Liver (tissue), 9 donors: ENCODE results near the gene WNK2. TPM values are rescaled to one million over a fixed set of nuclear protein-coding genes. Genes with fewer than 3 reads are reported as not detected.

ENCODE experiments used
- DNase-seq: peaks from one replicate; pipeline ENCODE4 v3.0.0-alpha.2; 2017; ENCODE audit warnings: low spot score
- H3K27ac ChIP-seq, 2 donors: one replicate each; pipeline ENCODE4 v1.7.0; 2013; ENCODE audit warnings: inconsistent platforms in 2 of 2, low read length in 2 of 2, control low read depth in 1 of 2, low read depth in 1 of 2, mild to moderate bottlenecking in 1 of 2
- H3K27me3 ChIP-seq, 4 donors: one replicate each; pipeline versions ENCODE4 v1.6.1 to v1.7.0; 2013; ENCODE audit warnings: low read length in 3 of 4, inconsistent platforms in 1 of 4, mild to moderate bottlenecking in 1 of 4, moderate library complexity in 1 of 4; ENCODE audit not compliant: control insufficient read depth in 4 of 4, insufficient read depth in 4 of 4
- H3K36me3 ChIP-seq, 4 donors: one replicate each; pipeline versions ENCODE4 v1.6.1 to v1.7.0; 2013; ENCODE audit warnings: low read length in 3 of 4, mild to moderate bottlenecking in 3 of 4, low read depth in 1 of 4, moderate library complexity in 1 of 4; ENCODE audit not compliant: control insufficient read depth in 4 of 4, insufficient read depth in 3 of 4
- H3K4me1 ChIP-seq, 4 donors: one replicate each; pipeline versions ENCODE4 v1.6.1 to v1.7.0; 2013; ENCODE audit warnings: low read length in 3 of 4, mild to moderate bottlenecking in 3 of 4, moderate library complexity in 1 of 4; ENCODE audit not compliant: control insufficient read depth in 4 of 4, insufficient read depth in 4 of 4
- H3K4me3 ChIP-seq, 3 donors: one replicate each; pipeline versions ENCODE4 v1.6.1 to v1.7.0; 2013; ENCODE audit warnings: low read length in 3 of 3, control low read depth in 1 of 3, low read depth in 1 of 3, mild to moderate bottlenecking in 1 of 3
- H3K9ac ChIP-seq, 2 donors: one replicate each; pipeline ENCODE4 v1.7.0; 2013; ENCODE audit warnings: low read length in 2 of 2, mild to moderate bottlenecking in 2 of 2, moderate library complexity in 2 of 2, control low read depth in 1 of 2, low read depth in 1 of 2
- H3K9me3 ChIP-seq, 4 donors: one replicate each; pipeline versions ENCODE4 v1.6.1 to v1.7.0; 2013; ENCODE audit warnings: low read length in 3 of 4; ENCODE audit not compliant: control insufficient read depth in 4 of 4
- ATF3 ChIP-seq: IDR thresholded peaks from 2 replicates; pipeline ENCODE4 v1.6.1; 2016; ENCODE audit warnings: antibody characterized with exemption
- CTCF ChIP-seq: fragments of 150-350 bp; IDR thresholded peaks from 2 replicates; pipeline ENCODE4 v1.5.1; 2017; ENCODE audit warnings: improper control_type of control experiment, low read depth, low read length; ENCODE audit not compliant: missing input control
- EGR1 ChIP-seq, 2 donors: IDR thresholded peaks; 2 replicates each; pipeline ENCODE4 v1.6.1; 2016 to 2018; ENCODE audit warnings: antibody characterized with exemption in 2 of 2, low read depth in 2 of 2
- FOXA1 ChIP-seq: IDR thresholded peaks from 2 replicates; pipeline ENCODE4 v1.6.1; 2016; ENCODE audit warnings: antibody characterized with exemption
- FOXA2 ChIP-seq: IDR thresholded peaks from 2 replicates; pipeline ENCODE4 v1.6.1; 2016; ENCODE audit warnings: antibody characterized with exemption
- GABPA ChIP-seq, 2 donors: IDR thresholded peaks in 1 of 2; conservative IDR thresholded peaks in 1 of 2; 2 replicates each; pipeline ENCODE4 v1.6.1; 2016; ENCODE audit warnings: antibody characterized with exemption in 2 of 2, mild to moderate bottlenecking in 1 of 2, moderate library complexity in 1 of 2
- HNF4A ChIP-seq, 2 donors: conservative IDR thresholded peaks; 2 replicates each; pipeline ENCODE4 v1.6.1; 2016; ENCODE audit warnings: antibody characterized with exemption in 2 of 2, mild to moderate bottlenecking in 2 of 2
- HNF4G ChIP-seq: IDR thresholded peaks from 2 replicates; pipeline ENCODE4 v1.6.1; 2016; ENCODE audit warnings: antibody characterized with exemption
- JUND ChIP-seq, 2 donors: IDR thresholded peaks; 2 replicates each; pipeline ENCODE4 v1.6.1; 2016; ENCODE audit warnings: antibody characterized with exemption in 2 of 2
- MAX ChIP-seq: IDR thresholded peaks from 2 replicates; pipeline ENCODE4 v1.6.1; 2016; ENCODE audit warnings: antibody characterized with exemption
- NR2F2 ChIP-seq: IDR thresholded peaks from 2 replicates; pipeline ENCODE4 v1.6.1; 2016; ENCODE audit warnings: antibody characterized with exemption
- RAD21 ChIP-seq, 2 donors: IDR thresholded peaks; 2 replicates each; pipeline ENCODE4 v1.6.1; 2016; ENCODE audit warnings: antibody characterized with exemption in 2 of 2, mild to moderate bottlenecking in 2 of 2
- REST ChIP-seq: IDR thresholded peaks from 2 replicates; pipeline ENCODE4 v1.6.1; 2016; ENCODE audit warnings: antibody characterized with exemption, mild to moderate bottlenecking
- RXRA ChIP-seq, 2 donors: IDR thresholded peaks; 2 replicates each; pipeline ENCODE4 v1.6.1; 2017 to 2018; ENCODE audit warnings: antibody characterized with exemption in 2 of 2, mild to moderate bottlenecking in 1 of 2
- SP1 ChIP-seq: IDR thresholded peaks from 2 replicates; pipeline ENCODE4 v1.6.1; 2018; ENCODE audit warnings: antibody characterized with exemption, mild to moderate bottlenecking
- TAF1 ChIP-seq: conservative IDR thresholded peaks from 2 replicates; pipeline ENCODE4 v1.6.1; 2016; ENCODE audit warnings: antibody characterized with exemption, mild to moderate bottlenecking
- YY1 ChIP-seq: IDR thresholded peaks from 2 replicates; pipeline ENCODE4 v1.6.1; 2016; ENCODE audit warnings: antibody characterized with exemption, mild to moderate bottlenecking
- ZBTB33 ChIP-seq: IDR thresholded peaks from 2 replicates; pipeline ENCODE4 v1.6.1; 2016; ENCODE audit warnings: antibody characterized with exemption
- WGBS: extraction: QIAGEN DNeasy Blood & Tissue Kit; methylation state at CpG from one replicate; pipeline ENCODE4 v1.1.7; 2013; 5-methylcytosine and 5-hydroxymethylcytosine counted together
- polyA plus RNA-seq, 2 donors: library from polyadenylated mRNA; stranded (reverse) in 1 of 2; unstranded in 1 of 2; fragments of 200-250 nt in 1 of 2; fragments of >200 nt in 1 of 2; fragmentation: Nextera tagmentation in 1 of 2; extraction: Ambion mirVana in 1 of 2; gene quantifications; one replicate each; pipeline versions ENCODE4 v1.2.1 to v1.2.3, GENCODE V29; 2013 to 2015
- total RNA-seq, 2 donors: library from RNA; depleted of rRNA; stranded (reverse); fragments of >200 nt; gene quantifications; one replicate each; pipeline ENCODE4 v1.2.3, GENCODE V29; 2014
- donor health status: healthy.
- donor health status: healthy.
- donor health status: healthy.
- donor health status: healthy.
- donor health status: healthy.

The WNK2 gene
- total and polyA plus RNA-seq, 4 donors: 0.65 to 4.4 (median 1.7) TPM

GRCh38 chr9:93252781-93253530 lies 69.0 kb downstream of the WNK2 start:
- WGBS: 95% methylated on average over 20 of the region's 20 CpGs
- Histone ChIP-seq H3K9me3 (no peaks in the 10 kb centered on the region), H3K36me3 (no peaks in the 10 kb centered on the region), H3K27me3 (peaks cover 0 to 3% (median 0%) of the 10 kb centered on the region in 4 donors), H3K9ac (no peak overlapping the region), H3K4me1 (no peaks in the 10 kb centered on the region), H3K4me3 (no peak overlapping the region), H3K27ac (no peak overlapping the region)
- DNase-seq: no peak
- TF ChIP-seq HNF4G (no peak), TAF1 (no peak), SP1 (no peak), EGR1 (IDR thresholded peaks at IDR 0.05; ENCODE audit: low read depth in 2 of 2) (no peak), FOXA2 (no peak), GABPA (IDR thresholded peaks at IDR 0.05 in 1 of 2, conservative IDR thresholded peaks at IDR 0.05 in 1 of 2) (no peak), REST (no peak), JUND (IDR thresholded peaks at IDR 0.05) (no peak), ZBTB33 (no peak), FOXA1 (no peak), ATF3 (no peak), RAD21 (IDR thresholded peaks at IDR 0.05) (no peak), MAX (no peak), RXRA (IDR thresholded peaks at IDR 0.05) (no peak), YY1 (no peak), NR2F2 (no peak), CTCF (no peak), HNF4A (conservative IDR thresholded peaks at IDR 0.05) (no peak)
